ENCODE results near the gene FBXL19.

FBXL19 gene

GRCh38 chr16:30947859-30948666, 24.7 kb downstream of the FBXL19 start:
- DNase-seq, result no peak

GRCh38 chr16:30948667-30949649, 25.6 kb downstream of the FBXL19 start, which contains the start of gene ORAI3:
TSS of gene ORAI3 (plus strand) at chr16:30949068. CDS start at chr16:30949290, 222 bp downstream.
- peak; percentile 30 for DNase-seq

GRCh38 chr16:30949650-30950515, 26.5 kb downstream of the FBXL19 start:
- no peak for DNase-seq

GRCh38 chr16:30950516-30951065, 27.2 kb downstream of the FBXL19 start:
- no peak for DNase-seq

GRCh38 chr16:30951193-30951592, 27.8 kb downstream of the FBXL19 start:
- no peak for DNase-seq

GRCh38 chr16:30951750-30952149, 28.4 kb downstream of the FBXL19 start:
- no peak for DNase-seq

- DNase-seq, result no peak
Measured at GRCh38 chr16:30953111-30953510, 29.7 kb downstream of the FBXL19 start.

GRCh38 chr16:30953511-30954124, 30.2 kb downstream of the FBXL19 start:
- DNase-seq, result peak; percentile 67

- no peak for DNase-seq
Measured at GRCh38 chr16:30954993-30955392, 31.6 kb downstream of the FBXL19 start.

- DNase-seq, result peak; percentile 93
Measured at GRCh38 chr16:30956601-30957455, 33.5 kb downstream of the FBXL19 start.

- peak; percentile 97 for DNase-seq
Measured at GRCh38 chr16:30957456-30958174, 34.2 kb downstream of the FBXL19 start, which contains the start of gene SETD1A. TSS of gene SETD1A (plus strand) at chr16:30957754. CDS start at chr16:30958732, 978 bp downstream.

GRCh38 chr16:30958175-30959079, 35.1 kb downstream of the FBXL19 start:
- no peak for DNase-seq

GRCh38 chr16:30961384-30961783, 38.0 kb downstream of the FBXL19 start:
- DNase-seq, result no peak

- no peak for DNase-seq
Measured at GRCh38 chr16:30963925-30964511, 40.6 kb downstream of the FBXL19 start.

- no peak for DNase-seq
Measured at GRCh38 chr16:30964574-30965226, 41.3 kb downstream of the FBXL19 start.

- DNase-seq, result no peak
Measured at GRCh38 chr16:30965436-30965835, 42.1 kb downstream of the FBXL19 start.

GRCh38 chr16:30966033-30966619, 42.8 kb downstream of the FBXL19 start:
- no peak for DNase-seq

Measured in activated naive CD4-positive, alpha-beta T cell treated with anti-CD3 and anti-CD28 coated beads, Interleukin-2, amount 50 U/mL, for 16 hours (primary cell).